ENCODE results near the gene PAK1IP1. TPM values are rescaled to one million over a fixed set of nuclear protein-coding genes. Genes with fewer than 3 reads are reported as not detected.
"Not testable (repeated sequence)": the region's sequence is repeated elsewhere in the genome, so short reads cannot be mapped to it uniquely, and the experiment has no call there.

Gene PAK1IP1
- total RNA-seq, 1 donor from 2014 or later = 28.8 TPM

DNA sequence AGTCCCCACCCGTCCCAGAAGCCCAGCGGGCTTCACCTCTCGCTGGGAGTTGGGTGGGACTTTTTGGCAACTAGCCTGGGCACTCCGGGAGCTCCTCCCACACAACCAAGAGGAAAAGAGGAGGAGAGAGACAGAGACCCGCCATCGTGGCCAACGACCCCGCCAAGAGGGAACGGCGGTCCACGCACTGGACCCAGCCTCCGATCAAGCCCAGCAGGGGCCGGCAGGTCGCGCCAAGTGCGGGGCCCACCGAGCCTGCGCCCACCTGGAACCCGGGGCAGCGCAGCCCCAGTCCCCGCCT is 25.1 kb downstream of the PAK1IP1 start:
- H3K27me3 ChIP-seq = no peaks in the 10 kb centered on the region
- H2AFZ ChIP-seq (replicated peaks) = no peak overlapping the region
- TF ChIP-seq, protein P1, sequence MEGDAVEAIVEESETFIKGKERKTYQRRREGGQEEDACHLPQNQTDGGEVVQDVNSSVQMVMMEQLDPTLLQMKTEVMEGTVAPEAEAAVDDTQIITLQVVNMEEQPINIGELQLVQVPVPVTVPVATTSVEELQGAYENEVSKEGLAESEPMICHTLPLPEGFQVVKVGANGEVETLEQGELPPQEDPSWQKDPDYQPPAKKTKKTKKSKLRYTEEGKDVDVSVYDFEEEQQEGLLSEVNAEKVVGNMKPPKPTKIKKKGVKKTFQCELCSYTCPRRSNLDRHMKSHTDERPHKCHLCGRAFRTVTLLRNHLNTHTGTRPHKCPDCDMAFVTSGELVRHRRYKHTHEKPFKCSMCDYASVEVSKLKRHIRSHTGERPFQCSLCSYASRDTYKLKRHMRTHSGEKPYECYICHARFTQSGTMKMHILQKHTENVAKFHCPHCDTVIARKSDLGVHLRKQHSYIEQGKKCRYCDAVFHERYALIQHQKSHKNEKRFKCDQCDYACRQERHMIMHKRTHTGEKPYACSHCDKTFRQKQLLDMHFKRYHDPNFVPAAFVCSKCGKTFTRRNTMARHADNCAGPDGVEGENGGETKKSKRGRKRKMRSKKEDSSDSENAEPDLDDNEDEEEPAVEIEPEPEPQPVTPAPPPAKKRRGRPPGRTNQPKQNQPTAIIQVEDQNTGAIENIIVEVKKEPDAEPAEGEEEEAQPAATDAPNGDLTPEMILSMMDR (IDR thresholded peaks at IDR 0.05) = no peak
- TF ChIP-seq EZH2phosphoT487 (IDR thresholded peaks at IDR 0.05) (no peak), EZH2 (IDR thresholded peaks at IDR 0.05) (no peak)
- peaks cover 19% of the 10 kb centered on the region for H3K79me2 ChIP-seq (ENCODE audit: low read depth)
- Mint-ChIP-seq H3K4me1 (peaks cover 27% of the 10 kb centered on the region), H3K27ac (no peak overlapping the region), H3K4me3 (no peak overlapping the region), H3K36me3 (no peaks in the 10 kb centered on the region), H3K27me3 (ENCODE audit: insufficient read depth, low read depth) (no peaks in the 10 kb centered on the region), H3K9me3 (no peaks in the 10 kb centered on the region)
- H3K9me3 ChIP-seq (ENCODE audit: low read depth) = no peaks in the 10 kb centered on the region
- peaks cover 16% of the 10 kb centered on the region for H3K4me1 ChIP-seq
- H3K4me3 ChIP-seq = no peak overlapping the region
- H3K9ac ChIP-seq = no peak overlapping the region
- peaks cover 6% of the 10 kb centered on the region for H4K20me1 ChIP-seq (ENCODE audit: low read depth)
- no peaks in the 10 kb centered on the region for H3K36me3 ChIP-seq
- no peak overlapping the region for H3K4me2 ChIP-seq
- peaks cover 19% of the 10 kb centered on the region for H3F3A ChIP-seq (ENCODE audit: low read depth)
- no peak for DNase-seq (ENCODE audit: low spot score)
- no peak overlapping the region for H3K27ac ChIP-seq

DNA sequence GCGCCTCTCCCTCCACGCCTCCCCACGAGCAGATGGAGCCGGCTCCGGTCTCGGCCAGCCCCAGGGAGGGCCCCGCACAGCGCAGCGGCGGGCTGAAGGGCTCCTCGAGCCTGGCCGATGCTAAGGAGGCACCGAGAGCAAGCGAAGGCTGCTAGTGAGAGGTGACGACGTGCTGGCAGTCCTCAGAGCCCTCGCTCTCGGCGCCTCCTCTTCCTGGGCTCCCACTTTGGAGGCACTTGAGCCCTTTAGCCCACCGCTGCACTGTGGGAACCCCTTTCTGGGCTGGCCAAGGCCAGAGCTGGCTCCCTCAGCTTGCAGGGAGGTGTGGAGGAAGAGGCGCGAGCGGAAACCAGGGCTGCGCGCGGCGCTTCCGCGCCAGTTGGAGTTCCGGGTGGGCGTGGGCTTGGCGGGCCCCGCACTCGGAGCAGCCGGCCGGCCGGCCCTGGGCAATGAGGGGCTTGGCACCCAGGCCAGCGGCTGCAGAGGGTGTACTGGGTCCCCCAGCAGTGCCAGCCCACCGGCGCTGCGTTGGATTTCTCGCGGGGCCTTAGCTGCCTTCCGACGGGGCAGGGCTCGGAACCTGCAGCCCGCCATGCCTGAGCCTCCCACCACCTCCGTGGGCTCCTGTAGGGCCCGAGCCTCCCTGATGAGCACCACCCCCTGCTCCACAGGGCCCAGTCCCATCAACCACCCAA is 25.6 kb downstream of the PAK1IP1 start:
- no peak overlapping the region for H3K4me3 ChIP-seq
- H3K27ac ChIP-seq = no peak overlapping the region
- H3K4me2 ChIP-seq = no peak overlapping the region
- H3K27ac Mint-ChIP-seq = no peak overlapping the region
- H3K9me3 Mint-ChIP-seq = no peaks in the 10 kb centered on the region
- peaks cover 19% of the 10 kb centered on the region for H3F3A ChIP-seq (ENCODE audit: low read depth)
- H3K4me1 ChIP-seq = peaks cover 18% of the 10 kb centered on the region
- H3K4me3 Mint-ChIP-seq = no peak overlapping the region
- no peaks in the 10 kb centered on the region for H3K36me3 ChIP-seq
- H3K36me3 Mint-ChIP-seq = peaks cover 2% of the 10 kb centered on the region
- peaks cover 24% of the 10 kb centered on the region for H3K79me2 ChIP-seq (ENCODE audit: low read depth)
- DNase-seq (ENCODE audit: low spot score) = no peak
- no peak overlapping the region for H2AFZ ChIP-seq (replicated peaks)
- no peaks in the 10 kb centered on the region for H3K27me3 Mint-ChIP-seq (ENCODE audit: insufficient read depth, low read depth)
- TF ChIP-seq, protein P1 (IDR thresholded peaks at IDR 0.05) = no peak
- TF ChIP-seq EZH2phosphoT487 (IDR thresholded peaks at IDR 0.05) = no peak
- no peak for TF ChIP-seq EZH2 (IDR thresholded peaks at IDR 0.05)
- no peaks in the 10 kb centered on the region for H3K27me3 ChIP-seq
- no peaks in the 10 kb centered on the region for H3K9me3 ChIP-seq (ENCODE audit: low read depth)
- H4K20me1 ChIP-seq (ENCODE audit: low read depth) = peaks cover 6% of the 10 kb centered on the region
- H3K9ac ChIP-seq = no peak overlapping the region
- peaks cover 31% of the 10 kb centered on the region for H3K4me1 Mint-ChIP-seq

DNA sequence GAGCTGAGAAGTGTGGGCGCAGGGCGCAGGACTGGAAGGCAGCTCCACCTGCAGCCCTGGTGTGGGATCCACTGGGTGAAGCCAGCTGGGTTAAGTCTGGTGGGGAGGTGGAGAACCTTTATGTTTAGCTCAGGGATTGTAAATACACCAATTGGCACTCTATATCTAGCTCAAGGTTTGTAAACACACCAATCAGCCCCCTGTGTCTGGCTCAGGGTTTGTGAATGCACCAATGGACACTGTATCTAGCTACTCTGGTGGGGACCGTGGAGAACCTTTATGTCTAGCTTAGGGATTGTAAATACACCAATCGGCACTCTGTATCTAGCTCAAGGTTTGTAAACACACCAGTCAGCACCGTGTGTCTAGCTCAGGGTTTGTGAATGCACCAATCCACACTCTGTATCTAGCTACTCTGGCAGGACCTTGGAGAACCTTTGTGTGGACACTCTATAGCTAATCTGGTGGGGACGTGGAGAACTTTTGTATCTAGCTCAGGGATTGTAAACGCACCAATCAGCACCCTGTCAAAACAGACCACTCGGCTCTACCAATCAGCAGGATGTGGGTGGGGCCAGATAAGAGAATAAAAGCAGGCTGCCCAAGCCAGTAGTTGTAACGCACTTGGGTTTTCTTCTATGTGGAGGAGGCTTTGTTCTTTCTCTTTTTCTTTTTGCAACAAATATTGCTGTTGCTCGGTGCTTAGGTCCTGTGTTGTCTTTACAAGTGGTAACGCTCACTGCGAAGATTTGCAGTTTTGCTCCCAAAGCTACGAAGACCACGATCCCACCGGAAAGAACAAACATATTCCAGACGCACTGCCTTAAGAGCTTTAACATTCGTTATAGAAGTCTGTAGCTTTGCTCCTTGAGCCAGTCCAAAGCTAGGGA is 26.4 kb downstream of the PAK1IP1 start:
- H3K4me1 Mint-ChIP-seq = peaks cover 34% of the 10 kb centered on the region
- H3K9ac ChIP-seq; DNase-seq (ENCODE audit: low spot score); H3K4me2 ChIP-seq; H4K20me1 ChIP-seq (ENCODE audit: low read depth); H3K27me3 ChIP-seq; H3K9me3 Mint-ChIP-seq; H2AFZ ChIP-seq (replicated peaks); H3K27me3 Mint-ChIP-seq (ENCODE audit: insufficient read depth, low read depth); H3K4me3 ChIP-seq; H3K27ac ChIP-seq; H3K36me3 ChIP-seq; H3K9me3 ChIP-seq (ENCODE audit: low read depth); H3K36me3 Mint-ChIP-seq: not testable (repeated sequence)
- peak overlapping the region; percentile 97 for H3K4me3 Mint-ChIP-seq
- Histone ChIP-seq H3K4me1 (peaks cover 18% of the 10 kb centered on the region), H3K79me2 (ENCODE audit: low read depth) (peaks cover 32% of the 10 kb centered on the region), H3F3A (ENCODE audit: low read depth) (peaks cover 19% of the 10 kb centered on the region)
- H3K27ac Mint-ChIP-seq = peak overlapping the region; percentile 75
